GM18498 (cell line): ENCODE data around the gene ADM5.

ENCODE experiments used
- ATAC-seq: cut with Tn5 transposase; IDR thresholded peaks from one replicate; pipeline ENCODE4 v1.9.1; 2021; ENCODE audit warnings: mild to moderate bottlenecking, moderate library complexity; ENCODE audit not compliant: unreplicated experiment

The ADM5 gene

GRCh38 chr19:49689133-49690078 is at the start of gene ADM5:
Gene ADM5, plus strand, starts transcription at chr19:49689594. Its CDS starts 244 bp downstream, at chr19:49689838.
- ATAC-seq, result no peak

DNA sequence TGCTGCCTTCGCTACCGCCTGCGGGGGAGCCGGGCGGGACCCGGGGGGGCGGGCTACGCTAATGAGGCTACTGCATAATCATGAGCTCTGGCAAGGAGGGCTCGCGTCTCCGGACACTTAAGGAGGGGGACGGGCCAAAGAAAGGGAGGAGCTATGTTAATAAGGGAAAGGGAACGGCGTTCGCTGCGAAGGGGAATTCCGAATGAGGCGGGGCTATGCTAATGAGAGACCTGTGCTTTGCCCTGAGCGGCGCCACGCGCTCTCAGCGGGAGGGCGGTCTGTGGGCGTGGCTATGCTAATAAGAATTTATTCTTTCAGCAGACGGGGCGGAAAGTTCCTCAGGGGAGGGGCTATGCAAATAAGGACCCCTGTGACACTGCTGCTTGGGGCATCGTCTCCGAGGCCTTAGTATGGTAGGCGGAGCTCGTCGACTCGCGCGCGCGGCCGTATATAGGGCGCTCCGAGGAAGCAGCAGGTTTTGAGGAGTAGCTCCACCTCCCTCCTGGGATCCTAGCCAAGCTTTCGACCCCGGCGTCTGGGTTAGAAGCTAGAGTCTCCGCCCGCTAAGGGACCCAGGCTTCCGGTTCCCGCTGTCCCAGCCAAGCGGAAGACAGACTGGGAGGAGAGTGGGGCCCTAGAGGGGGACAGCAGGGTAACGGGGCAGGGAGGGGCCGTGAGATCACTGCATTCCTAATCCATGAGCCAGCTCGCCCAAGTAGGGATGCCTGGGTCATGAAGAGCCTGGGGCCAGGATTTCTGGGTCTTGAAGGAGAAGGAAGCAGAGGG is 49.1 kb upstream of the ADM5 start, which contains the start of gene RRAS:
RRAS (minus strand) TSS at position 31 of the 786 bp plus-strand sequence. CDS start 45 bp downstream, outside the sequence.
- peak; percentile 60 for ATAC-seq

DNA sequence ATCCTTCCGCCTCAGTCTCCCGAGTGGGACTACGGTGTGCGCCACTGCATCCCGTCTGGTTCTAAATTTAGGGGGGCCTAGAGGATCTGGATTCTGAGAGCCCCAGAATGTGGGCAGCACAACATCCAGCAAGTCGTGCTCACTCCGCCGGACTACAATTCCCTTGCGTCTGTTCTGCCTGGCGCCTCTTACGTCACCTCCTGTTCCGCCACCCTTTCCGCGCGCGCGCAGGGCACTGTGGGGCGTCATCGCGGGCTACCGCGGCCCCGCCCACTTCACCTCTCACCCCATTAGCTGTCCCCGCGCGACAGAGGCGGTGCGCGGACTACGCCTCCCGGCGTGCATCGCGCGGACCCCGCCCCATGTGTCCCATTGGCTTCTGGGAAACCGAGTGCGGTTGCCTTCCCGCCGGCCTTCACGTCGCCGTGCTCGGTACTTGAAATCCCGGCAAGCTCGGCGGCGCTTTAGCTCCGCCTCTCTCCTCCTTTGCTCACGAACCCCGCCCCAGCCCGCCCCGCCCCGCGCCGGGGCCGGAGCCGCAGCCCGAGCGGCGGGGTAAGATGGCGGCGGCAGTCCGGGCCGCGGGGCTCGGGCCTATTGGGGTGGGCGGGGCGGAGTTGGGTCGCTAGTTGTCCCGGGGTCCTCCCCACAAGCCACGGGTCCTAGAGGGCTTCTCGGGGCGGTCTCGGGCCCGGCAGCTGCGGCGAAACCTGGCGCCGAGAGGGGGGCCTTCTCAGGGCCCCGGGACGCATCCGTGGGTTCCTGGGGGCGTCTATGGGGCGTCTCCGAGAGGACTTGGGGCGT is 47.5 kb upstream of the ADM5 start, which contains the start of gene SCAF1:
SCAF1 (plus strand) TSS at position 522 of the 804 bp plus-strand sequence. CDS start 2,818 bp downstream, outside the sequence.
- peak; percentile 55 for ATAC-seq

DNA sequence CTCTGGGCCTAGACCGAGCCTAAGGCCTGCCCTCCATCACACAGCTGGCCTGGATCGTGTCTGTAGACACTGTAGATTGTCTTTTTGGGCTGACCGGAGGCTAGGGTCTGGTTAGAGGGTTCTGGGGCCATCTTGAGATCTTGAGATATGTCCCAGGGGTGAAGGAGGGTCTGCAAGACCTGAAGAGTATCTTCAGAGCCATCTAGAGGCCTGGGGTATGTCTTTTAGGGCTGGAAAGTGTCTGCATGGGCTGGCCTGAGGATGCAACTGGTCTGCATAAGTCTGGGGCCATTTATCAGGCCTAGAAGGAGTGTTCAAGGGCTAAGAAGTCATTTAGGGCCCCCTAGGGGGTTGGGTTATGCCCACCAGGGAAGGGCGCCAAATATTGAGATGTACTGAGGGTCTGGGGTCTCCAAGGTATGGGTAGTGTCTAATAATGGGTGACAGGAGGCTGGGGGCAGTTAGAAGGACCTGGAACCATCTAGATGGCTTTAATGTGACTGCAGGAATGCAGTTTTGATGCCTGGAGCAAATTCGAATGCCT is 46.8 kb upstream of the ADM5 start:
- no peak for ATAC-seq

DNA sequence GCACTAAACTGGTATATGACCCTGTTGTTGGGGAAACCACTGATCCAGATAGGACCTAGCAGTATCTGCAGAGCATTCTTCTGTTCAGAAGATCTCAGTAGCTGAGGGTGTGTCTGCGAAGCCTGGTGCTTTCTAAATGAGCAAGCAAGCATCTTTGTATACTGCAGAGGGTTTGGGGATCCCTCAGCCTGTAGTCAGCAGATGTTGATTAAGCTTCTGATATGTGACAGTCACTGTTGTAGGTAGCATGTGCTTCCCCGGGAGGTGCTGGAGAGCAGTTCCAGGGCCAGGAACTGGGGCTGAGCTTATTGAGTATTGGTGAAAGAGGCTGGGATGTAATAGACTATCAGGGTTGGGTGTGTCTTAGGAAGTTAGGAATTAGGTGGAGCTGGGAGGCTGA is 45.9 kb upstream of the ADM5 start:
- ATAC-seq, result no peak

DNA sequence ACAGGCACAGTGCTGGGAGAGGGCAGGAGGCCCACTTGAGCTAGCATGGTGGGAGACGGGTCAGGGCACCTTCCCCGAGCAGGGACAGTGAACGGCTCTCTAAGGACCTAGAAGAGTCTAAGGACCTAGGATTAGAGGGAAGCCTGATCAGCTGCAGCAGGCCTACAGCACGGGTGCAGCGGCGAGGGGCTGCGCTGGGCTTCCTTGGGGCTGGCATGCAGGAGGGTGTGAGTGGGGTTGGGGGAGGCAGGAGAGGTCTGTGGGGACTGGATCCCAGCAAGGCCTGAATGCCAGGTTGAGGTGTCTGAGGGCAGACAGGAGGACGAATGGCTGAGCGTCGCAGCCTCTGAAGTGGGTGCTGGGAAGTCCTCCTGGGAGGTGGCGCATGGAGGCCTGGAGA is 43.8 kb upstream of the ADM5 start:
- no peak for ATAC-seq

GRCh38 chr19:49645995-49646394 is 43.4 kb upstream of the ADM5 start:
- ATAC-seq, result no peak

GRCh38 chr19:49646586-49646985 is 42.8 kb upstream of the ADM5 start:
- no peak for ATAC-seq

DNA sequence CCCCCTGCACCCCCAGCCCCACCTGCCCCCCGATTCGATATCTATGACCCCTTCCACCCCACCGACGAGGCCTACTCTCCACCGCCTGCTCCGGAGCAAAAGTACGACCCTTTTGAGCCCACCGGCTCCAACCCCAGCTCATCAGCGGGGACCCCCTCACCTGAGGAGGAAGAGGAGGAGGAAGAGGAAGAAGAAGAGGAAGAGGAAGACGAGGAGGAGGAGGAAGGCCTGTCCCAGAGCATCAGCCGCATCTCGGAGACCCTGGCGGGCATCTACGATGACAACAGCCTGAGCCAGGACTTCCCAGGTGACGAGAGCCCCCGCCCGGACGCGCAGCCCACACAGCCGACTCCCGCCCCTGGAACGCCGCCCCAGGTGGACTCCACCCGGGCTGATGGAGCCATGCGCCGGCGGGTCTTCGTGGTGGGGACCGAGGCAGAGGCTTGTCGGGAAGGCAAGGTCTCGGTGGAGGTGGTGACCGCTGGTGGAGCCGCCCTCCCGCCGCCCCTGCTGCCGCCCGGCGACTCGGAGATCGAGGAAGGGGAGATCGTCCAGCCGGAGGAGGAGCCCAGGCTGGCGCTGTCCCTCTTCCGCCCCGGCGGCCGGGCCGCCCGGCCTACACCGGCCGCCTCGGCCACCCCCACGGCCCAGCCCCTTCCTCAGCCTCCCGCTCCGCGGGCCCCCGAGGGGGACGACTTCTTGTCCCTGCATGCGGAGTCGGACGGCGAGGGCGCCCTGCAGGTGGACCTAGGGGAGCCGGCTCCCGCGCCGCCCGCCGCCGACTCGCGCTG is 38.2 kb upstream of the ADM5 start:
- ATAC-seq, result no peak

- no peak for ATAC-seq
Measured at GRCh38 chr19:49651820-49652550, 37.4 kb upstream of the ADM5 start.

DNA sequence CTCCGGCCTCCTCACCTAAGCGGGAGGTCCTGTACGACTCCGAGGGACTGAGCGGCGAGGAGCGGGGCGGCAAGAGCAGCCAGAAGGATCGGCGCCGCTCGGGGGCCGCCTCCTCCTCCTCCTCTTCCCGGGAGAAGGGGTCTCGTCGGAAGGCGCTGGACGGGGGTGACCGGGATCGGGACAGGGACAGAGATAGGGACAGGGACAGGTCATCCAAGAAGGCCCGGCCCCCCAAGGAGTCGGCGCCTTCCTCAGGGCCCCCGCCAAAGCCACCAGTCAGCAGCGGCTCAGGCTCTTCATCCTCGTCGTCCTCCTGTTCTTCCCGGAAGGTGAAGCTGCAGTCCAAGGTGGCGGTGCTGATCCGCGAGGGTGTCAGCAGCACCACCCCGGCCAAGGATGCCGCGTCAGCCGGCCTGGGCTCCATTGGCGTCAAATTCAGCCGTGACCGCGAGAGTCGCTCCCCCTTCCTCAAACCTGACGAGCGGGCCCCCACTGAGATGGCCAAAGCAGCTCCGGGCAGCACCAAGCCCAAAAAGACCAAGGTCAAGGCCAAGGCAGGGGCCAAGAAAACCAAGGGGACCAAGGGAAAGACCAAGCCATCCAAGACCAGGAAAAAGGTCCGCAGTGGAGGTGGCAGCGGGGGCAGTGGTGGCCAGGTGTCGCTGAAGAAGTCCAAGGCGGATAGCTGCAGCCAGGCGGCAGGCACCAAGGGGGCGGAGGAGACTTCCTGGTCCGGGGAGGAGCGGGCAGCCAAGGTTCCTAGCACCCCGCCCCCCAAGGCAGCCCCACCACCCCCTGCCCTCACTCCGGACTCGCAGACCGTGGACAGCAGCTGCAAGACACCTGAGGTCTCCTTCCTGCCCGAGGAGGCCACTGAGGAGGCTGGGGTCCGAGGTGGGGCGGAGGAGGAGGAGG is 36.6 kb upstream of the ADM5 start:
- no peak for ATAC-seq

DNA sequence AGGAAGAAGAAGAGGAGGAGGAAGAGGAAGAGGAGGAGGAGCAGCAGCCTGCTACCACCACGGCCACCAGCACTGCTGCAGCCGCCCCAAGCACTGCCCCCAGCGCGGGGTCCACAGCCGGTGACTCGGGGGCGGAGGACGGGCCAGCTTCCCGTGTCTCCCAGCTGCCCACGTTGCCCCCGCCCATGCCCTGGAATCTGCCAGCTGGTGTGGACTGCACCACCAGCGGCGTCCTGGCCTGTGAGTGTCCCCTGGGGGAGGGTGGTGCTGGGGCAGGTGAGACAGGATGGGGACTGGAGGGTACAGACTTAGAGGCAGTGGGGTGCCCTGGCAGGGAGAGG is 36.0 kb upstream of the ADM5 start:
- no peak for ATAC-seq

DNA sequence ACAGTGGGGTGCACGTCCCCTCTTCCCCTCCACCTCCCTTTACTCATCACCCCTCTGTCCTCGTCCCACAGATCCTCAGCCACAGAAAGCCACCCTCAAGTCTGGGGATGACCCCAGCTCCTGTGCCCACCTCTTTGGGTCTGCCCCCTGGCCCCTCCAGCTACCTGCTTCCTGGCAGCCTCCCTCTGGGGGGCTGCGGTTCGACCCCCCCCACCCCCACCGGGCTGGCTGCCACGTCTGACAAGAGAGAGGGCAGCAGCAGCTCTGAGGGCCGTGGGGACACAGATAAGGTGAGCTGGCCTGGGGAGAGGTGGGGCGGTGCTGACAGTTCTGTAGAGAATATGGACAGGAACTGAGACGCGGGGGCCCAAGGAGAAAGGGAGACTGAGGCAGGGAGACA is 34.8 kb upstream of the ADM5 start:
- no peak for ATAC-seq

DNA sequence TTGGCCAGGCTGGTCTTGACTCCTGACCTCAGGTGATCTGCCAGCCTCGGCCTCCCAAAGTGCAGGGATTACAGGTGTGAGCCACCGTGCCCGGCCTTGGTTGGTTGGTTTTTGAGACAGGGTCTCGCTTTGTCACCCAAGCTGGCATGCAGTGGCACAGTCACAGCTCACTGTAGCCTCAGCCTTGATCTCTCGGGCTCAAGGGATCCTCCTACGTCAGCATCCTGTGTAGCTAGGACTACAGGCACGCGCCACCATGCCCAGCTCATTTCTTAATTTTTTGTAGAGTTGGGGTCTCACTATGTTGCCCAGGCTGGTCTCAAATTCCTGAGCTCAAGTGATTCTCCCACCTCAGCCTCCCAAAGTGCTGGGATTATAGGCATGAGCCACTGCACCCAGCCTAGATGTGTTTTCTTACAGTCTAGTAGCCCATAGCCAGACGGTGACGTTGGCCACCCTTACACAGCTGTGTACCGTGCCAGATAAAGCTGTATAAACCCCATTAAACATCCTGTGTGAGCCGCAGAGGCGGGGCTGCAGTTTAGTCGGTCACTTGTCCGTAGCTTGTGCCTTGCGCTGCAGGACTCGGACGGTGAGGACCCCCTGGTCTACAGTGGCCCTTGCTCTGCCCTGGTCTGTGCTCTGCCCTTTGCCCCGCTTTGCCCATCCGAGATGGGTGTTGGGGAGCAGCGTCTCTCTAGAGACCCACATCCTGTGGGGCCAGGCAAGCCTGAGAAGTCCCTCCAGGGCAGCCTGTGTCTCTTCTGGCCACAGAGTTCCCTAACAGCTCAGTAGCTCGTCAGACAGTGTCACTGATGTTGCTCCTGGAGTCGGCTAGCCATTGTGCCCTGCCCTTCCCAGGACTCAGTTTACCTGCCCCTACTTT is 33.6 kb upstream of the ADM5 start:
- no peak for ATAC-seq

GRCh38 chr19:49656456-49657109 is 32.8 kb upstream of the ADM5 start:
- ATAC-seq, result no peak

- ATAC-seq, result no peak
Measured at GRCh38 chr19:49657493-49658138, 31.8 kb upstream of the ADM5 start.
